IMR-90 (cell line): ENCODE measurements around the gene WDR46. TPM values are rescaled to one million over a fixed set of nuclear protein-coding genes. Genes with fewer than 3 reads are reported as not detected.

Source experiments
- ATAC-seq: fragments of 200-7000 bp; cut with Tn5 transposase; 2 replicates; pipeline ENCODE4 v1.9.1; 2020; ENCODE audit warnings: low read depth, mild to moderate bottlenecking, moderate library complexity
- BruUV-seq: library from RNA; stranded (reverse); fragments of 400-500 nt; replicated peaks from 2 replicates; lab custom pipeline; 2021; lab: Mats Ljungman, UMichigan
- CTCF ChIA-PET: fragments of 300-600 bp; formaldehyde crosslinking; extraction: SDS; loops from one replicate; lab custom pipeline; 2021; ENCODE audit warnings: antibody characterized with exemption; lab: Yijun Ruan, JAX
- POLR2A ChIA-PET: fragments of 300-600 bp; sonication (Branson Sonifier 250); formaldehyde crosslinking; loops from one replicate; lab custom pipeline; 2022; ENCODE audit warnings: antibody characterized with exemption; ENCODE audit not compliant: unreplicated experiment; lab: Charles Lee
- DNase-seq: peaks from one replicate; pipeline ENCODE4 v3.0.0; 2013
- H2AFZ ChIP-seq: replicated peaks from 2 replicates; pipeline ENCODE3; 2013; ENCODE audit warnings: low read length, mild to moderate bottlenecking; ENCODE audit not compliant: poor library complexity
- H2AK5ac ChIP-seq: 2 replicates; pipeline ENCODE4 v1.6.1; 2013; ENCODE audit warnings: low read depth, low read length, inconsistent platforms
- H2AK9ac ChIP-seq: replicated peaks from 2 replicates; pipeline ENCODE3; 2013; ENCODE audit warnings: mild to moderate bottlenecking, low read depth, low read length, moderate library complexity; ENCODE audit not compliant: poor library complexity
- H2BK120ac ChIP-seq: 2 replicates; pipeline ENCODE4 v1.6.1; 2013; ENCODE audit warnings: low read depth, low read length, inconsistent platforms
- H2BK15ac ChIP-seq: 3 replicates; pipeline ENCODE4 v1.6.1; 2013; ENCODE audit warnings: low read depth, low read length, inconsistent platforms
- H2BK20ac ChIP-seq: 2 replicates; pipeline ENCODE4 v1.6.1; 2013; ENCODE audit warnings: low read depth, mild to moderate bottlenecking, inconsistent platforms, low read length, moderate library complexity
- H2BK5ac ChIP-seq: 2 replicates; pipeline ENCODE4 v1.6.1; 2013; ENCODE audit warnings: mild to moderate bottlenecking, low read depth, low read length, inconsistent platforms; ENCODE audit not compliant: poor library complexity, severe bottlenecking
- H3K14ac ChIP-seq: replicated peaks from 2 replicates; pipeline ENCODE4 v1.6.1; 2013; ENCODE audit warnings: low read depth, low read length, inconsistent platforms
- H3K18ac ChIP-seq: 2 replicates; pipeline ENCODE4 v1.6.1; 2013; ENCODE audit warnings: low read depth, low read length, control low read depth
- H3K23ac ChIP-seq: 2 replicates; pipeline ENCODE4 v1.6.1; 2013; ENCODE audit warnings: low read depth, low read length, inconsistent platforms
- H3K27ac ChIP-seq: 2 replicates; pipeline ENCODE4 v1.5.1; 2013; ENCODE audit warnings: mild to moderate bottlenecking, control low read depth, low read length; ENCODE audit not compliant: insufficient read depth
- H3K27me3 ChIP-seq: 2 replicates; pipeline ENCODE4 v1.6.1; 2013; ENCODE audit warnings: low read length; ENCODE audit not compliant: control insufficient read depth, insufficient read depth
- H3K36me3 ChIP-seq: 2 replicates; pipeline ENCODE4 v1.6.1; 2013; ENCODE audit warnings: low read length, mixed read lengths; ENCODE audit not compliant: control insufficient read depth, insufficient read depth
- H3K4ac ChIP-seq: 2 replicates; pipeline ENCODE4 v1.6.1; 2013; ENCODE audit warnings: low read depth, low read length, inconsistent platforms
- H3K4me1 ChIP-seq: 2 replicates; pipeline ENCODE4 v1.6.1; 2013; ENCODE audit warnings: low read length, mixed read lengths; ENCODE audit not compliant: control insufficient read depth, insufficient read depth
- H3K4me2 ChIP-seq: 2 replicates; pipeline ENCODE4 v1.6.1; 2013; ENCODE audit warnings: low read depth, mild to moderate bottlenecking, control low read depth, low read length, moderate library complexity
- H3K4me3 ChIP-seq: 2 replicates; pipeline ENCODE4 v1.5.1; 2013; ENCODE audit warnings: low read depth, mild to moderate bottlenecking, control low read depth, low read length, moderate library complexity; ENCODE audit not compliant: insufficient read depth
- H3K56ac ChIP-seq: 2 replicates; pipeline ENCODE4 v1.6.1; 2013; ENCODE audit warnings: low read length, inconsistent platforms; ENCODE audit not compliant: insufficient read depth; ENCODE audit errors: extremely low read depth
- H3K79me1 ChIP-seq, 2 experiments: 2 replicates each; pipeline ENCODE4 v1.6.1; 2013; ENCODE audit warnings: low read length in 2 of 2, inconsistent platforms in 1 of 2, low read depth in 1 of 2
- H3K9ac ChIP-seq: 2 replicates; pipeline ENCODE4 v1.6.1; 2013; ENCODE audit warnings: low read depth, low read length, control low read depth
- H3K9me1 ChIP-seq: 2 replicates; pipeline ENCODE4 v1.6.1; 2013; ENCODE audit warnings: low read length, inconsistent platforms; ENCODE audit not compliant: insufficient read depth
- H3K9me3 ChIP-seq: 2 replicates; pipeline ENCODE4 v1.6.1; 2013; ENCODE audit warnings: low read length; ENCODE audit not compliant: control insufficient read depth, insufficient read depth
- H4K20me1 ChIP-seq: 2 replicates; pipeline ENCODE4 v1.6.1; 2013; ENCODE audit warnings: low read length, inconsistent platforms; ENCODE audit not compliant: insufficient read depth
- H4K5ac ChIP-seq: 2 replicates; pipeline ENCODE4 v1.6.1; 2013; ENCODE audit warnings: mild to moderate bottlenecking, low read depth, low read length, control low read depth
- H4K8ac ChIP-seq, 2 experiments: 2 replicates each; pipeline ENCODE4 v1.6.1; 2013; ENCODE audit warnings: low read depth in 2 of 2, low read length in 2 of 2, control low read depth in 1 of 2, inconsistent platforms in 1 of 2
- H4K91ac ChIP-seq: 2 replicates; pipeline ENCODE4 v1.6.1; 2013; ENCODE audit warnings: low read depth, low read length, inconsistent platforms; ENCODE audit not compliant: insufficient read depth
- CTCF ChIP-seq: conservative IDR thresholded peaks from 2 replicates; pipeline ENCODE4 v1.5.1; 2012; ENCODE audit warnings: mild to moderate bottlenecking, low read depth, low read length, improper control_type of control experiment
- MAFK ChIP-seq: IDR thresholded peaks from 2 replicates; pipeline ENCODE4 v1.6.1; 2012; ENCODE audit warnings: low read depth, low read length, improper control_type of control experiment
- MAZ ChIP-seq: IDR thresholded peaks from 2 replicates; pipeline ENCODE4 v1.6.1; 2012; ENCODE audit warnings: low read depth, mild to moderate bottlenecking, low read length, improper control_type of control experiment, moderate library complexity, borderline replicate concordance
- NFE2L2 ChIP-seq: fragments of 150-350 bp; IDR thresholded peaks from 2 replicates; pipeline ENCODE4 v1.6.1; 2016; ENCODE audit warnings: low read depth, mild to moderate bottlenecking, low read length
- RFX5 ChIP-seq: IDR thresholded peaks from 2 replicates; pipeline ENCODE4 v1.8.0; 2012; ENCODE audit warnings: low read depth, mild to moderate bottlenecking, low read length, moderate library complexity
- WGBS, 2 experiments: methylation state at CpG; one replicate each; pipeline versions ENCODE4 v1.1.5 to v1.1.7; 2013; ENCODE audit warnings: missing lambda C conversion rate in 2 of 2; ENCODE audit not compliant: insufficient read length in 1 of 2; ENCODE audit errors: extremely low coverage in 2 of 2; 5-methylcytosine and 5-hydroxymethylcytosine counted together
- dilution Hi-C: fragments of 300-500 bp; cut with HindIII; formaldehyde crosslinking; loops from one replicate; pipeline ENCODE4 v1.14.3; 2018; ENCODE audit warnings: low sequenced_read_pairs; ENCODE audit not compliant: unreplicated experiment
- in situ Hi-C: fragments of 300-500 bp; cut with MboI; formaldehyde crosslinking; loops from 3 replicates; pipeline ENCODE4 v1.14.3; 2019; ENCODE audit warnings: low sequenced_read_pairs, inconsistent platforms, mixed read lengths
- intact Hi-C: fragments of 100-400 bp; cut with micrococcal nuclease; formaldehyde crosslinking; loops from 2 replicates; pipeline ENCODE4 v1.10.0; 2022
- polyA plus RNA-seq, 3 experiments: library from polyadenylated mRNA; depleted of rRNA; stranded (reverse); fragments of >200 nt; gene quantifications; 2 replicates each; pipeline ENCODE4 v1.2.3, GENCODE V29; 2012; ENCODE audit warnings: low replicate concordance in 1 of 3
- total RNA-seq: library from RNA; depleted of rRNA; stranded (reverse); fragments of >200 nt; gene quantifications from 2 replicates; pipeline ENCODE4 v1.2.3, GENCODE V29; 2012
- TF ChIP-seq, protein P1 (sequence below): fragments of 150-350 bp; IDR thresholded peaks from 2 replicates; pipeline ENCODE4 v1.6.1; 2017; ENCODE audit warnings: mild to moderate bottlenecking, antibody characterized with exemption, low read length, low read depth

Gene WDR46
- total and polyA plus RNA-seq, 2 of the 4 experiments (the other 2 are of a cell fraction) = 73.8 to 81.6 TPM

DNA sequence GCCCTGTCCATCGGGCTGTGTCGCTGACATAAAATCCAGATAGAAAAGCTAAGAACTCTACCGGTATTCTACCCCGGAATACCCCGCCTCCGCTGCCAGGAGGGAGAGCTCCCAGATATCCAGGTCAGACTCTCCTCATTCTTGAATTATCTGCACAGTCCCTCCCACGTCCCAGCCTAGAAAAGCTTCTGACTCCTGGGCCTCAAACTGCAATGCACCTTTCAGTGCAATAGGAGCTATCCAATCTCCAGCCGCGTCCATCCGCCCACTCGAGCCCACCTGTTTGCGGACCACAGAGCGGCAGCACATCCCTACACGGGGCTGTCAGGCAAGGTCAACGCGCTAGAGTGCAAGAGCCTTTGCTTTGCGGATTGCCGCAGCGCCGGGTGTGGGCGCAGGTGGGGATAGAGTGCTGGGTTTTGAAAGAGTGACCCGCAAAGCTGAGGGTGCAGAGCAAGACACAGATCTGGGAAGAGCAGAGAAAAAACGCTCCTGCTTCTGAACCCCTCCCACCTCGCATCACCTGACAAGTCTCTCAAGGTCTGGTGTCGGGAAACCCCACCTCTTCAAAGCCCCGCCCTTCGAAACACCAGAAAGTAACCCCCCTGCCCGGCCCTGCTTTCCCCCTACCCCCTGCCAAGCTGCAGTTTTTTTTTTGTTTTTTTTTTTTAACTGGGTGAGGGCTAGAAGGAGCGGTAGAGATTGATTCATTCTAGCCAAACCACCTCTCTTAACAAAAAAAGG lies 23.5 kb upstream of the WDR46 start:
- POLR2A ChIA-PET = interaction anchor here (0.6 to 1.2 kb wide), 2 partner anchors 13 to 380 kb away, joined by 3 read pairs; no protein-coding TSS in a partner anchor
- Histone ChIP-seq H3K14ac (peak overlapping the region; percentile 90), H3K23ac (peak overlapping the region; percentile 96), H3K4ac (peak overlapping the region; percentile 98; the same call in 1 of the 2 replicates), H2BK15ac (no peak overlapping the region), H3K36me3 (peaks cover 2% of the 10 kb centered on the region; the same call in 1 of the 2 replicates), H4K91ac (peak overlapping the region; percentile 61; the same call in 1 of the 2 replicates), H3K18ac (peak overlapping the region; percentile 5; the same call in 1 of the 2 replicates), H3K27me3 (no peaks in the 10 kb centered on the region), H4K5ac (peak overlapping the region; percentile 33; the same call in 1 of the 2 replicates), H2AK5ac (peak overlapping the region; percentile 76; the same call in 1 of the 2 replicates), H3K27ac (peak overlapping the region; percentile 97), H4K20me1 (peaks cover 12% of the 10 kb centered on the region), H2BK20ac (no peak overlapping the region), H3K9me1 (peaks cover 11% of the 10 kb centered on the region), H2AFZ (peak overlapping the region; percentile 96), H3K9ac (peak overlapping the region; percentile 96), H3K56ac (0 out of 2 replicates have a peak overlapping the region, but pooled peaks have one; percentile 94), H3K4me1 (peaks cover 11% of the 10 kb centered on the region), H3K9me3 (no peaks in the 10 kb centered on the region), H3K79me1 (peaks cover 23 to 78% of the 10 kb centered on the region in 2 experiments), H2BK120ac (no peak overlapping the region), H2AK9ac (peak overlapping the region; percentile 99), H3K4me2 (peak overlapping the region; percentile 98), H4K8ac (peak overlapping the region; percentile 79 to 96; a peak in 1 of 4 replicates), H2BK5ac (peak overlapping the region; percentile 95), H3K4me3 (peak overlapping the region; percentile 64)
- CTCF ChIA-PET = interaction anchor here (0.6 to 1.0 kb wide), 2 partner anchors 12 to 42 kb away, joined by 4 to 5 read pairs; no protein-coding TSS in a partner anchor
- DNase-seq (peak; percentile 64), ATAC-seq (no peak)
- no peak for TF ChIP-seq RFX5
- 0 out of 2 replicates have a peak, but pooled peaks have one; percentile 4 for TF ChIP-seq CTCF
- TF ChIP-seq, protein P1, sequence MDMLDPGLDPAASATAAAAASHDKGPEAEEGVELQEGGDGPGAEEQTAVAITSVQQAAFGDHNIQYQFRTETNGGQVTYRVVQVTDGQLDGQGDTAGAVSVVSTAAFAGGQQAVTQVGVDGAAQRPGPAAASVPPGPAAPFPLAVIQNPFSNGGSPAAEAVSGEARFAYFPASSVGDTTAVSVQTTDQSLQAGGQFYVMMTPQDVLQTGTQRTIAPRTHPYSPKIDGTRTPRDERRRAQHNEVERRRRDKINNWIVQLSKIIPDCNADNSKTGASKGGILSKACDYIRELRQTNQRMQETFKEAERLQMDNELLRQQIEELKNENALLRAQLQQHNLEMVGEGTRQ = peak; percentile 40; the same call in 1 of the 2 replicates
- no peak for TF ChIP-seq NFE2L2
- TF ChIP-seq MAFK = no peak
- TF ChIP-seq MAZ = 0 out of 2 replicates have a peak, but pooled peaks have one; percentile 9
- dilution Hi-C loops (no loop called here), in situ Hi-C loops (no loop called here), intact Hi-C loops (loop anchor here (1.0 to 5.0 kb wide), 3 partner anchors 13 to 105 kb away; partner anchors contain the start of gene CUTA)
- 4% methylated on average over 5 of the region's 29 CpGs; no CpG with 5 or more reads in 1 of the 2 experiments for WGBS, 2 experiments
- BruUV-seq = no TSS peak
